Measurements from ENCODE around the gene RPA3. TPM values are rescaled to one million over a fixed set of nuclear protein-coding genes. Genes with fewer than 3 reads are reported as not detected.

RPA3 gene
- total RNA-seq, 1 experiment from 2014 or later: 61.4 TPM

- Histone ChIP-seq H3K36me3 (ENCODE audit: insufficient read depth, low read length, poor library complexity, severe bottlenecking) (no peaks in the 10 kb centered on the region), H3K4me1 (ENCODE audit: insufficient read depth, low read length, poor library complexity, severe bottlenecking) (no peaks in the 10 kb centered on the region), H3K9me3 (ENCODE audit: low read depth, low read length, poor library complexity, severe bottlenecking) (no peaks in the 10 kb centered on the region), H3K4me3 (ENCODE audit: low read depth, low read length, poor library complexity, severe bottlenecking) (no peak overlapping the region), H3K27me3 (replicated peaks; ENCODE audit: insufficient read depth, low read depth, low read length, poor library complexity) (no peaks in the 10 kb centered on the region), H3K27ac (ENCODE audit: low read depth, low read length, poor library complexity, severe bottlenecking) (no peak overlapping the region)
- no peak for DNase-seq (ENCODE audit: low spot score)
- no TSS peak for BruUV-seq (replicated peaks)
- intact Hi-C loops (cut with micrococcal nuclease; ENCODE audit: unreplicated experiment): no loop called here
- POLR2A ChIA-PET (ENCODE audit: low non-redundant PET): no interaction called here
- CTCF ChIA-PET: no interaction called here
- TF ChIP-seq, protein P1, sequence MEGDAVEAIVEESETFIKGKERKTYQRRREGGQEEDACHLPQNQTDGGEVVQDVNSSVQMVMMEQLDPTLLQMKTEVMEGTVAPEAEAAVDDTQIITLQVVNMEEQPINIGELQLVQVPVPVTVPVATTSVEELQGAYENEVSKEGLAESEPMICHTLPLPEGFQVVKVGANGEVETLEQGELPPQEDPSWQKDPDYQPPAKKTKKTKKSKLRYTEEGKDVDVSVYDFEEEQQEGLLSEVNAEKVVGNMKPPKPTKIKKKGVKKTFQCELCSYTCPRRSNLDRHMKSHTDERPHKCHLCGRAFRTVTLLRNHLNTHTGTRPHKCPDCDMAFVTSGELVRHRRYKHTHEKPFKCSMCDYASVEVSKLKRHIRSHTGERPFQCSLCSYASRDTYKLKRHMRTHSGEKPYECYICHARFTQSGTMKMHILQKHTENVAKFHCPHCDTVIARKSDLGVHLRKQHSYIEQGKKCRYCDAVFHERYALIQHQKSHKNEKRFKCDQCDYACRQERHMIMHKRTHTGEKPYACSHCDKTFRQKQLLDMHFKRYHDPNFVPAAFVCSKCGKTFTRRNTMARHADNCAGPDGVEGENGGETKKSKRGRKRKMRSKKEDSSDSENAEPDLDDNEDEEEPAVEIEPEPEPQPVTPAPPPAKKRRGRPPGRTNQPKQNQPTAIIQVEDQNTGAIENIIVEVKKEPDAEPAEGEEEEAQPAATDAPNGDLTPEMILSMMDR (conservative IDR thresholded peaks at IDR 0.05; ENCODE audit: low read depth, low read length): no peak
These were observed 13.5 kb downstream of the RPA3 start for GRCh38 chr7:7704867-7705266.

DNA sequence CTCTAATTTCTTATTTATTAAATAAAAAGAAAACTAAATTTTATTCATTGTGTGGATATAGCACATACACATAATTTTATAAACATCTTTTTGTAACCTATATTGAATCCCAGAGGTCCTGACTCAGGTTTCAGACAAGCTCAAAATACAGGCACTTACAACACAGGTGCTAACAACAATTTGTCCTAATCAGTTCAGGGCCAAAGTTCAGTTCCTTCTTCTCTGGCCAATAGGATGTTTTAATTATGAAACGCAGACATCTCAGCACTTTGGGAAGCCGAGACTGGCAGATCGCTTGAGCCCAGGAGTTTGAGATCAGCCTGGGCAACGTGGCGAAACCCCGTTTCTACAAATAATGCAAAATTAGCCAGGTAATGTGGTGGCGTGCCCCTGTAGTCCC, 15.0 kb downstream of the RPA3 start:
- H3K4me3 ChIP-seq (ENCODE audit: low read depth, low read length, poor library complexity, severe bottlenecking): no peak overlapping the region
- TF ChIP-seq, protein P1 (conservative IDR thresholded peaks at IDR 0.05; ENCODE audit: low read depth, low read length): no peak
- TF ChIP-seq EZH2 (IDR thresholded peaks at IDR 0.05; ENCODE audit: borderline replicate concordance, low read depth, low read length, poor library complexity, severe bottlenecking): no peak
- CTCF ChIA-PET: no interaction called here

DNA sequence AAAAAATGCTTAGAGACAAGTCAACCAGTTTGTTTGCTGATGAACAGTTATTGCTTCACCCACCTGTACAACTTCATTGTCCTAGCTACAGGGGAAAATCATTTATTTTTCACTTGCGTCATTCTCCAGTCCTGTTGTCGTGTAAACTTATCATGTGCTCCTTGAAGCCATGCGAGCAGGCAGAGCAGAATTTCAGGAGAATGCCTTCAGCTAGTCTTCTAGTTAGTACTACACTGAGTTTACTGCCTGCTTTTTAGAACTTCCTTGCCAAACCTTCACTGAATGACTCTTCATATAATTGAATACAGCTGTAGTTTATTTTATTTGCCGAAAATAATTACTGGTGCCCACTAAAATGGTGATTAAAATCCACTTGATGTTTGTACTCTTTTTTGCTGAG, 15.6 kb downstream of the RPA3 start:
- no peaks in the 10 kb centered on the region for H3K27me3 ChIP-seq (replicated peaks; ENCODE audit: insufficient read depth, low read depth, low read length, poor library complexity)
- no peak for TF ChIP-seq EZH2 (IDR thresholded peaks at IDR 0.05; ENCODE audit: borderline replicate concordance, low read depth, low read length, poor library complexity, severe bottlenecking)
- TF ChIP-seq, protein P1 (conservative IDR thresholded peaks at IDR 0.05; ENCODE audit: low read depth, low read length): no peak
- H3K4me3 ChIP-seq (ENCODE audit: low read depth, low read length, poor library complexity, severe bottlenecking): no peak overlapping the region
- no peak for DNase-seq (ENCODE audit: low spot score)
- no TSS peak for BruUV-seq (replicated peaks)
- ChIA-PET CTCF (no interaction called here), POLR2A (ENCODE audit: low non-redundant PET) (no interaction called here)
- H3K9me3 ChIP-seq (ENCODE audit: low read depth, low read length, poor library complexity, severe bottlenecking): no peaks in the 10 kb centered on the region
- H3K4me1 ChIP-seq (ENCODE audit: insufficient read depth, low read length, poor library complexity, severe bottlenecking): no peaks in the 10 kb centered on the region
- H3K36me3 ChIP-seq (ENCODE audit: insufficient read depth, low read length, poor library complexity, severe bottlenecking): no peaks in the 10 kb centered on the region
- intact Hi-C loops (cut with micrococcal nuclease; ENCODE audit: unreplicated experiment): no loop called here
- no peak overlapping the region for H3K27ac ChIP-seq (ENCODE audit: low read depth, low read length, poor library complexity, severe bottlenecking)

More for the DNA sequence above, 15.0 kb downstream of the RPA3 start:
- BruUV-seq (replicated peaks): no TSS peak
- Histone ChIP-seq H3K27me3 (replicated peaks; ENCODE audit: insufficient read depth, low read depth, low read length, poor library complexity) (no peaks in the 10 kb centered on the region), H3K9me3 (ENCODE audit: low read depth, low read length, poor library complexity, severe bottlenecking) (no peaks in the 10 kb centered on the region), H3K4me1 (ENCODE audit: insufficient read depth, low read length, poor library complexity, severe bottlenecking) (no peaks in the 10 kb centered on the region), H3K36me3 (ENCODE audit: insufficient read depth, low read length, poor library complexity, severe bottlenecking) (no peaks in the 10 kb centered on the region), H3K27ac (ENCODE audit: low read depth, low read length, poor library complexity, severe bottlenecking) (no peak overlapping the region)
- intact Hi-C loops (cut with micrococcal nuclease; ENCODE audit: unreplicated experiment): no loop called here
- DNase-seq (ENCODE audit: low spot score): no peak
- POLR2A ChIA-PET (ENCODE audit: low non-redundant PET): no interaction called here
